K562 (cell line): ENCODE measurements around the gene TMEM86B. TPM values are rescaled to one million over a fixed set of nuclear protein-coding genes. Genes with fewer than 3 reads are reported as not detected.

Experiments
- ATF1 ChIP-seq, 2 experiments: fragments of 450-650 bp in 1 of 2; IDR thresholded peaks; 2 replicates each; pipeline ENCODE4 v1.6.1; 2016; ENCODE audit warnings: missing compliant biosample characterization in 1 of 2, missing genetic modification characterization in 1 of 2
- BACH1 ChIP-seq: fragments of 200-800 bp; sonication (Bioruptor generic); IDR thresholded peaks from 2 replicates; pipeline ENCODE4 v1.6.1; 2016; ENCODE audit warnings: missing genetic modification characterization, missing compliant biosample characterization
- BRD4 ChIP-seq: fragments of 200-600 bp; sonication (generic); IDR thresholded peaks from 2 replicates; pipeline ENCODE4 v1.6.1; 2017; ENCODE audit warnings: inconsistent platforms
- DACH1 ChIP-seq: fragments of 450-650 bp; IDR thresholded peaks from 2 replicates; pipeline ENCODE4 v1.6.1; 2018; ENCODE audit not compliant: partially characterized antibody
- E2F3 ChIP-seq: fragments of 250-450 bp; sonication (Bioruptor Pico); IDR thresholded peaks from 2 replicates; pipeline ENCODE4 v1.4.0; 2020; ENCODE audit warnings: mild to moderate bottlenecking
- GABPB1 ChIP-seq: sonication (generic); formaldehyde crosslinking; IDR thresholded peaks from 2 replicates; pipeline ENCODE4 v1.8.0; 2022; ENCODE audit warnings: mild to moderate bottlenecking, missing genetic modification reagents
- HNRNPLL ChIP-seq: fragments of 200-400 bp; formaldehyde crosslinking; IDR thresholded peaks from 2 replicates; pipeline ENCODE4 v1.6.1; 2017; ENCODE audit warnings: low read length, low read depth, mild to moderate bottlenecking; ENCODE audit not compliant: poor library complexity, severe bottlenecking
- HOMEZ ChIP-seq: fragments of 250-450 bp; sonication (Bioruptor Pico); IDR thresholded peaks from 2 replicates; pipeline ENCODE4 v1.4.0; 2020; ENCODE audit warnings: mild to moderate bottlenecking, moderate library complexity
- ILK ChIP-seq: fragments of 450-650 bp; IDR thresholded peaks from 2 replicates; pipeline ENCODE4 v1.6.1; 2016; ENCODE audit warnings: missing genetic modification characterization, low read depth, mild to moderate bottlenecking, missing compliant biosample characterization, moderate library complexity, borderline replicate concordance
- KDM2B ChIP-seq: fragments of 250-450 bp; sonication (Bioruptor Pico); IDR thresholded peaks from 2 replicates; pipeline ENCODE4 v1.8.0; 2021; ENCODE audit warnings: mild to moderate bottlenecking, moderate library complexity
- MBD1 ChIP-seq: fragments of 250-450 bp; sonication (Bioruptor Pico); IDR thresholded peaks from 2 replicates; pipeline ENCODE4 v1.8.0; 2022; ENCODE audit warnings: inconsistent platforms
- MCM5 ChIP-seq: fragments of 450-650 bp; IDR thresholded peaks from 2 replicates; pipeline ENCODE4 v1.6.1; 2016; ENCODE audit warnings: low read depth
- MCM7 ChIP-seq, 2 experiments: fragments of 450-650 bp; IDR thresholded peaks; 2 replicates each; pipeline ENCODE4 v1.6.1; 2016 to 2018
- NFE2L1 ChIP-seq: fragments of 450-650 bp; IDR thresholded peaks from 2 replicates; pipeline ENCODE4 v1.6.1; 2016; ENCODE audit warnings: missing genetic modification characterization, low read depth, mild to moderate bottlenecking, missing compliant biosample characterization, moderate library complexity, borderline replicate concordance
- NR2C1 ChIP-seq, 2 experiments: fragments of 450-650 bp; IDR thresholded peaks; 2 replicates each; pipeline ENCODE4 v1.6.1; 2017; ENCODE audit warnings: mild to moderate bottlenecking in 2 of 2, antibody characterized with exemption in 1 of 2, inconsistent platforms in 1 of 2, missing compliant biosample characterization in 1 of 2, missing genetic modification characterization in 1 of 2
- RBM14 ChIP-seq: fragments of 200-400 bp; formaldehyde crosslinking; IDR thresholded peaks from 2 replicates; pipeline ENCODE4 v1.6.1; 2018; ENCODE audit warnings: low read depth, mild to moderate bottlenecking, low read length, moderate library complexity, borderline replicate concordance; ENCODE audit not compliant: insufficient read depth
- SMARCC2 ChIP-seq: fragments of 450-650 bp; IDR thresholded peaks from 2 replicates; pipeline ENCODE4 v1.6.1; 2017; ENCODE audit warnings: antibody characterized with exemption, moderate library complexity, mild to moderate bottlenecking, low read depth
- SMARCE1 ChIP-seq: fragments of 450-650 bp; IDR thresholded peaks from 2 replicates; pipeline ENCODE4 v1.7.1; 2016; ENCODE audit warnings: mild to moderate bottlenecking
- TFAM ChIP-seq: fragments of 250-450 bp; sonication (Bioruptor Pico); conservative IDR thresholded peaks from 2 replicates; pipeline ENCODE4 v1.5.0; 2021; ENCODE audit warnings: mild to moderate bottlenecking, moderate library complexity
- THRB ChIP-seq: fragments of 450-650 bp; formaldehyde crosslinking; conservative IDR thresholded peaks from 2 replicates; pipeline ENCODE4 v1.4.0; 2022; ENCODE audit warnings: mild to moderate bottlenecking, missing genetic modification characterization
- ZNF124 ChIP-seq: sonication (generic); formaldehyde crosslinking; IDR thresholded peaks from 2 replicates; pipeline ENCODE4 v1.8.1; 2022; ENCODE audit warnings: missing genetic modification reagents
- ZNF316 ChIP-seq: fragments of 450-650 bp; IDR thresholded peaks from 2 replicates; pipeline ENCODE4 v1.6.1; 2016
- ZNF764 ChIP-seq: fragments of 250-450 bp; sonication (Bioruptor Pico); IDR thresholded peaks from 2 replicates; pipeline ENCODE4 v1.4.0; 2020; ENCODE audit warnings: low read depth, mild to moderate bottlenecking, moderate library complexity
- ZNF766 ChIP-seq: fragments of 200-800 bp; sonication (Bioruptor generic); conservative IDR thresholded peaks from 2 replicates; pipeline ENCODE4 v1.6.1; 2016; ENCODE audit warnings: missing genetic modification characterization, missing compliant biosample characterization
- ZNF830 ChIP-seq: fragments of 250-450 bp; sonication (Bioruptor Pico); IDR thresholded peaks from 2 replicates; pipeline ENCODE4 v1.5.0; 2021; ENCODE audit warnings: mild to moderate bottlenecking
- polyA plus RNA-seq, 8 experiments: library from polyadenylated mRNA; depleted of rRNA in 4 of 8; stranded (reverse) in 5 of 8; unstranded in 3 of 8; fragments of >200 nt; fragmentation: Nextera tagmentation in 2 of 8; fragmentation: Illumina TruSeq in 1 of 8; extraction: Ambion mirVana in 2 of 8; extraction: Trizol in 1 of 8; gene quantifications; 2 replicates each; pipeline versions ENCODE4 v1.2.1 to v1.2.3, GENCODE V29; 2011 to 2014; ENCODE audit warnings: inconsistent platforms in 1 of 8, missing spikeins in 1 of 8
- total RNA-seq, 7 experiments: library from RNA; depleted of rRNA in 6 of 7; stranded (reverse); fragments of >200 nt in 6 of 7; fragmentation: Illumina TruSeq in 2 of 7; extraction: Trizol in 2 of 7; gene quantifications; 2 replicates each; pipeline versions ENCODE4 v1.2.1 to v1.2.3, GENCODE V29; 2011 to 2021; ENCODE audit warnings: low replicate concordance in 1 of 7

TMEM86B gene
- total and polyA plus RNA-seq, 9 of the 15 experiments (the other 6 are each of a cell fraction or from before 2014, with no cell fraction given) = 0.28 to 7.9 (median 2.1) TPM

DNA sequence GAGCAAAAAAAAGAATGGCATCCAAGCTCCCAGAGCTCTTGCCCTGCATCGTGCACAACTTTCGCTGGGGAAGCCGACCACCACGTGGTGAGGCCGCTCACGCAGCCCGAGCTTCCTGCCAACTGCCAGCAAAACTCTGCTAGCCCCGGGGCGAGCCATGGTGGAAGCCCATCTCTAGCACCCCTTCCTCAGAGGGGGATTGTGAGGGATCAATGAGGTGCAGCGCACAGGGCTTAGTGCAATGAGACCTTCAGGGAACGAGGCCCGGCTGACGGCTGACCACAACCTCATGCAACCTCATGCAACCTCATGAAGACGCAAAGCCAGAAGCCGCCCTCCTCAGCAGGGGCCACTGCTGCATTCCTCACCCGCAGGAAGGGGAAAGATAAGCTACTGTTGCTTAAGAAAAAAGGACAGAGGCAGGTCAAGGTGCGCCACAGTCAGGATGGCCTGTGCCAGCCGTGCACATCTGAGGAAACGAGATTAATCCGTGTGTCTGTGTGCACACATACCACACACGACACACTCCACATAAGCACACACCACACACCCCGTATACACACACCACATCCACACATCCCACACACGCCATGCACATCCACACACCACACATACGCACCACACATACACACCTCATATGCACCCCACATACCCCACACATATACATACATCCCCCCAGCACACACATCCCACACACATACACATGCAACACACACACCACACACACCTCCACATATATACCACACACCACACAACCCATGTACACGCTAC lies 41.8 kb upstream of the TMEM86B start (continued):
- TF ChIP-seq ZNF764 = no peak
- peak; percentile 26; the same call in 1 of the 2 replicates for TF ChIP-seq SMARCE1
- TF ChIP-seq HNRNPLL = no peak
- no peak for TF ChIP-seq ZNF316
- TF ChIP-seq THRB (CRISPR knock-in tag) = peak; percentile 93; the same call in 1 of the 2 replicates
- no peak for TF ChIP-seq MCM7 (IDR thresholded peaks at IDR 0.05)
- peak; percentile 28; the same call in 1 of the 2 replicates for TF ChIP-seq GABPB1 (CRISPR knock-in tag)
- no peak for TF ChIP-seq BACH1 (tag)
- no peak for TF ChIP-seq DACH1
- TF ChIP-seq MCM5 = no peak
- TF ChIP-seq ATF1 (CRISPR knock-in tag; IDR thresholded peaks at IDR 0.05) = no peak
- peak; percentile 37; the same call in 1 of the 2 replicates for TF ChIP-seq ATF1 (tag; IDR thresholded peaks at IDR 0.05)
- TF ChIP-seq ILK (tag) = no peak
- TF ChIP-seq KDM2B (CRISPR knock-in tag) = no peak
- TF ChIP-seq NFE2L1 (tag) = no peak
- TF ChIP-seq BRD4 = peak; percentile 60; the same call in 1 of the 2 replicates
- no peak for TF ChIP-seq ZNF124 (CRISPR knock-in tag)
- TF ChIP-seq SMARCC2 = no peak
- TF ChIP-seq ZNF766 (CRISPR knock-in tag) = peak; percentile 89
- TF ChIP-seq E2F3 (CRISPR knock-in tag) = peak; percentile 11; the same call in 1 of the 2 replicates
- TF ChIP-seq NR2C1 (IDR thresholded peaks at IDR 0.05) = peak; percentile 47; the same call in 1 of the 2 replicates
- TF ChIP-seq NR2C1 (tag; IDR thresholded peaks at IDR 0.05) = peak; percentile 64; the same call in 1 of the 2 replicates
- TF ChIP-seq HOMEZ (CRISPR knock-in tag) = no peak
- no peak for TF ChIP-seq RBM14
- TF ChIP-seq TFAM = no peak
- TF ChIP-seq MBD1 (CRISPR knock-in tag) = peak; percentile 79; the same call in 1 of the 2 replicates
- TF ChIP-seq ZNF830 (CRISPR knock-in tag) = no peak
